Activated naive CD4-positive, alpha-beta T cell (primary cell): ENCODE results near the gene ZNF398.

Source experiments
- DNase-seq, 4 experiments: peaks; one replicate each; lab custom pipeline; 2025; lab: John Stamatoyannopoulos, UW

ZNF398 gene

DNA sequence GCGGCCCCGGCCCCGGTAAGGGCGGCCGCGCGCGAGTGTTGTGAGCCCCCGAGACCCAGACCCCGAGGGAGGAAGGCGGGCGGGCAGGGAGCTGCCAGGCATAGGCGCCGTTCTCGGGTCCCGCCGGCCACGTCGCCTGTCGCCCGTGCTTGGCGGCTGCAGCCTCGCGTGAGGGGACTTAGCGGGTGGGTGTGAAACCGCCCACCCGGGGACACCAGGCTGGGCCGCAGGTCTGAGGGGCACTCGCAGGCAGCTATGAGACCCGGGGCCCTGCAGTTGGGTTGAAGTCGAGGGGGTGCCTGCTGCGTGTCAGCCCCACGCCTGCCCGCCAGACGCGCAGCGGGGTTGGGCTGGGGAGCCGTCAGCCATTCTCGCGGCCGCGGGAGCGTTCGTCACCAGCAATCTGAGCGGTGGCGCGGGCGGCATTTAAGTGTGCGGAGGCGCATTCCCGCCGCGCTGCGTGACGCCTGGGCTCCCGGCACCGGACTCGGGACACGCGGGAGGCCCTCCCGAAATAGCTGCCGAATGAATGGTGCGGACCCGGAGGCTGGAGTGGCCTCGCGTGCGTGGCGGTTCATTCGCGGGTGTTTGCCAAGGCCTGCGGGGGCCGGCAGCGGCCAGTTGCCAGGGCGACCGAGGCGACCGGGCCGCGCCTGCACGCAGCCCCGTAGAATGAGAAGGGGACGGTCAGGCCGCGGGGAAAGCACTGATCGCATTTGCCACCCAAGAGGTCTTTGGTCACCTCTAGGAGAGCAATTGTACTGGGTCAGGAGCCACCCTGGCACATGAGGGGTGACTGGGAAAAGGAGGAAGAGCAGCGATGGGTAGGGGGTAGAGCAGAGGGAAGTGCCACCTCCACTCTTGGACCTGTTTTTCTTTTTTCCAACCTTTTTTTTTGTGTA lies 750 bp downstream of the ZNF398 start:
- peak; percentile 37 to 63 (median 43) for DNase-seq

GRCh38 chr7:149150981-149151380 lies 3.7 kb downstream of the ZNF398 start:
- no peak for DNase-seq

DNA sequence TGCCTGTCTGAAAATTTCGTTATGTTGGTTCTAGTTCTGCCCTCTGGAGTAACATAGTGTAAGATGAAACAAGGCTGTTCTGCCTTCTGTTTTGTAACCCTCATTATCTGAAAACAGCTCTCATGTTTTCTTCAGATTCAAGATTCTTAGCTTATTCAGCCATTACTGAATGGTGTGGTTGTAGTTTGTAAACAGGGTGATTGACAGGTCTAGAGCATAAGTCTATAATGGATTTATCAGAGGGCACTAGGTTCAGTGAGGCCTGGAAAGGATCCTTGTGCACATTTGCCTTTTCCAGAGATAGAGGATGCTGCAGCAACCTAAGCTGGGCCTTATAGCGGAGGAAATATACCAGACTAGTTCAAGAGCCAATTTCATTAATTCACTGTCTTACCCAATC lies 6.1 kb downstream of the ZNF398 start:
- no peak for DNase-seq

- DNase-seq: no peak
These were observed 6.8 kb downstream of the ZNF398 start for GRCh38 chr7:149154056-149154455.

GRCh38 chr7:149156898-149157297 lies 9.6 kb downstream of the ZNF398 start:
- no peak for DNase-seq

- DNase-seq: no peak
These were observed 14.1 kb downstream of the ZNF398 start for GRCh38 chr7:149161241-149161848.

GRCh38 chr7:149166142-149166541 lies 18.9 kb downstream of the ZNF398 start:
- no peak for DNase-seq

- no peak for DNase-seq
These were observed 19.5 kb downstream of the ZNF398 start for GRCh38 chr7:149166630-149167352.

DNA sequence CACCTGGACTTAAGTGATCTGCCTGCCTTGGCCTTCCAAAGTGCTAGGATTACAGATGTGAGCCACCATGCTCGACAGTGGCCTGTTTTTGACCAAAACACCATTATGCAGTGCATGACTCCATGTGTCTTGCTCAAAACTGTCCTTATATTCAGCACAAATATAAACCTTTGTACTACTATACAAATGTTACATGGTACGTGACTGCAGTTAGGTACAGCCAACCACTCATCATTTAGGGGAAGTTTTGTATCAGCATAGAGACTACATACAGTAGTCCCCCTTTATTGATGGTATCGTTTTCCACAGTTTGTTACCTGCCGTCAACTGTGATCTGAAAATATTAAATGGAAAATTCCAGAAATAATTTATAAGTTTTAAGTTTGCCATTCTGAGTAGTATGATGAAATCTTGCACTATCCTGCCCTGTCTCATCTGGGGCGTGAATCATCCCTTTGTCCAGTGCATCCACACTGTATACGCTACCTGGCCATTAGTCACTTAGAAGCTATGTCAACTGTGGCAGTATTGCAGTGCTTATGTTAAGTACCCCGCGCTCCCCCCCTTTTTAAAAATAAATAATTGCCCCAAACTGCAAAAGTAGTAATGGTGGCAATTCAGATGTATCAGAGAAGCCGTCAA lies 24.8 kb downstream of the ZNF398 start:
- DNase-seq: no peak

DNA sequence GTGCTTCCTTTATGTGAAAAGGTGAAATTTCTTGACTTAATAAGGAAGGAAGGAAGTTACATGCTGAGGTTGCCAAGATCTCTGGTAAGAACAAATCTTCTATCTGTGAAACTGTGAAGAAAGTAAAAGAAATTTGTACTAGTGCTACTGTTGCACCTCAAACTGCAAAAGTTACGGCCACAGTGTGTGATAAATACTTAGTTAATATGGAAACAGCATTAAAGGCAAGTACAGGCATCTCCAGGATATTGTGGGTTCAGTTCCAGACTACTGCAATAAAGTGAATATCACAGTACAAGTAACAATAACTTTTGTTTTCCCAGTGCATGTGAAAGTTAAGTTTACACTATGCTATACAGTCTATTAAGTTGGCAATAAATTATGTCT lies 25.3 kb downstream of the ZNF398 start:
- DNase-seq: no peak

GRCh38 chr7:149175150-149175549 lies 27.9 kb downstream of the ZNF398 start:
- DNase-seq: no peak

DNA sequence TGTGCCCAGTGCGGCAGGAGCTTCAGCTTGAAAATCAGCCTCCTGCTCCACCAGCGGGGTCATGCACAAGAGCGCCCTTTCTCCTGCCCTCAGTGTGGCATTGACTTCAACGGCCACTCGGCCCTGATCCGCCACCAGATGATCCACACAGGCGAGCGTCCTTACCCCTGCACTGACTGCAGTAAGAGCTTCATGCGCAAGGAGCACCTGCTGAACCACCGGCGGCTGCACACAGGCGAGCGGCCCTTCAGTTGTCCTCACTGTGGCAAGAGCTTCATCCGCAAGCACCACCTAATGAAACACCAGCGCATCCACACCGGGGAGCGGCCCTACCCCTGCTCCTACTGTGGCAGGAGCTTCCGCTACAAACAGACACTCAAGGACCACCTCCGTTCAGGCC lies 32.0 kb downstream of the ZNF398 start:
- no peak for DNase-seq

DNA sequence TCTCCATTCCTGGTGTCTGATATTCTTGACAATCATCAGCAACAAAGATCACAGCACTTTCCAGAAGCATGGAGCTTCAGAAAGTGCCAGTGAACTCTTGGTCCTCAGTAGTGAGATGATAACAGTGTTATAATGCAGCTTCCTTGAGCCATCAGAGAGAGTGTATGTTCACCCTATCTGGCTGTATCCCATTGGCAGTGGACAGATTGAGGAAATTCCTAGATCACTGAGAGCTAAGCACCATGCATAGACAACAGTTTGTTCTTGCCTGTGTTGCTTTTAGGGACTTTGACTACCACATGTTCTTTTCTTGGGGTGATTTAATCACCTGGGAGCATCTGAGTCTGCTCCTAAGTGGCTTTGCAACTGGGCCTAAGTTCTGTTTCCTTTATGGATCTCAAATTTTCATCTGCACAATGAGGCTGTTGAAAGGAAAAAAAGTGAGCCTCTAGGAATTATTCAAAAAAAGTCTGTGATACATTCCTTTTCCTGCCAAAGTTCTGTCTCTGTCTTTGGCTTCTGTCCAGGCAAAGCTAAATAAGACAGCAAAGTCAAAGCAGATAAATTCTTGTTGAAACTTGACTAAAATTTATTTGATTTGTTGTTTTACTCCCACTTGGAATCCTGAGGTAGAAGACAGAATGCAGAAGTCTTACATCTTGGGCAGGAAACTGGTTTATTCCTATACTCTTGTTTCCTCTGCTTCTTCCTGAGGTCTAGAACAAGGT lies 33.6 kb downstream of the ZNF398 start:
- DNase-seq: no peak

DNA sequence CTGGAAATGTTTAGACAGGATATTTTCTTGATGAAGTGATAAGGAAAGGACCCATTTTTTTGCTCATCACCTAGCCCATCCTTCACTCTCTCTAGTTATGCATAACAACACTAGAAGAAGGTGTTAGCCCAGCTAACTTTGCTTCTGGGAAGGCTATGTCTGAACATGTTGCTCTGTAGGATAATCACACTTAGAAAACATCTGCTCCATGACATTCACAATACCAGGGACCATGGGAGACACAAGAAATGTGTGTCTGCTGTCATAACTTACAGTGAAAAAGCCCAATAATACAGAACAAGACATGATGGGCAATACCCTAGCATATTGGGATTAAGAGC lies 34.2 kb downstream of the ZNF398 start:
- DNase-seq: no peak

DNA sequence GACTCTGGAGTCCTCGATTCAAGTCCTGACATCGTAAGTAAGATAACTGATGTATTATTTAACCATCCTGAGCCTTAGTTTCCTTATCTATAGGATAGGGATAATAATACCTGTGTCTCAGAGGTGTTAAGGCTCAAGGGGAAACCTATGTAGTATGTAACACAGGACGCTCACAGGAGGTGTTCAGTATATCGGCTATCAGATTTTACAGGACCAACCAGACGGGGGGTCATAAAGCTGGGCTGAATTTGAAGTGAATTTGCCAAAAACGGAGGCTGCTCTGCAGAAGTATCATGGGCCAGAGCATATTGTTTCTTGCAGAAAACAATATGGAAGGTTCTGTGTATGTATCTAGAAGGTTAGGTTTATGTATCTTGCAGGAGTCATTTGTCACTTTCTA lies 37.0 kb downstream of the ZNF398 start:
- DNase-seq: no peak

GRCh38 chr7:149188213-149188612 lies 41.0 kb downstream of the ZNF398 start:
- DNase-seq: no peak

GRCh38 chr7:149188637-149189259 lies 41.5 kb downstream of the ZNF398 start:
- no peak for DNase-seq

GRCh38 chr7:149191851-149192250 lies 44.6 kb downstream of the ZNF398 start:
- no peak for DNase-seq

DNA sequence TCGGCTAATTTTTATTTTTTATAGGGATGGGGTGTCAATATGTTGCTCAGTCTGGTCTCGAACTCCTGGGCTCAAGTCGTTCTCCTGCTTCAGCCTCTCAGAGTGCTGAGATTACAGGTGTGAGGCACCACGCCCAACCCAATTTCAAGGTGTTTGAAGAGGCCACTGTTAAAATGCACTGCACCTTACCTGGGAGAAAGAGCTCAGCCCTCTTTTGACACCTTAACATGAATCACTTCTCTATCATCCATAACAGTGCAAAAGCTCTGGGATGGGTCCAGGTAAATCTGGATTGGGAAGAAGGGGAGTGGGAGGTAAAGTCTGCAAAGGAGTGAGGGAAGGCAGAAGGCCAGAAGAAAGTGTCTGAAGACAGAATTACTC lies 47.5 kb downstream of the ZNF398 start:
- no peak for DNase-seq

DNA sequence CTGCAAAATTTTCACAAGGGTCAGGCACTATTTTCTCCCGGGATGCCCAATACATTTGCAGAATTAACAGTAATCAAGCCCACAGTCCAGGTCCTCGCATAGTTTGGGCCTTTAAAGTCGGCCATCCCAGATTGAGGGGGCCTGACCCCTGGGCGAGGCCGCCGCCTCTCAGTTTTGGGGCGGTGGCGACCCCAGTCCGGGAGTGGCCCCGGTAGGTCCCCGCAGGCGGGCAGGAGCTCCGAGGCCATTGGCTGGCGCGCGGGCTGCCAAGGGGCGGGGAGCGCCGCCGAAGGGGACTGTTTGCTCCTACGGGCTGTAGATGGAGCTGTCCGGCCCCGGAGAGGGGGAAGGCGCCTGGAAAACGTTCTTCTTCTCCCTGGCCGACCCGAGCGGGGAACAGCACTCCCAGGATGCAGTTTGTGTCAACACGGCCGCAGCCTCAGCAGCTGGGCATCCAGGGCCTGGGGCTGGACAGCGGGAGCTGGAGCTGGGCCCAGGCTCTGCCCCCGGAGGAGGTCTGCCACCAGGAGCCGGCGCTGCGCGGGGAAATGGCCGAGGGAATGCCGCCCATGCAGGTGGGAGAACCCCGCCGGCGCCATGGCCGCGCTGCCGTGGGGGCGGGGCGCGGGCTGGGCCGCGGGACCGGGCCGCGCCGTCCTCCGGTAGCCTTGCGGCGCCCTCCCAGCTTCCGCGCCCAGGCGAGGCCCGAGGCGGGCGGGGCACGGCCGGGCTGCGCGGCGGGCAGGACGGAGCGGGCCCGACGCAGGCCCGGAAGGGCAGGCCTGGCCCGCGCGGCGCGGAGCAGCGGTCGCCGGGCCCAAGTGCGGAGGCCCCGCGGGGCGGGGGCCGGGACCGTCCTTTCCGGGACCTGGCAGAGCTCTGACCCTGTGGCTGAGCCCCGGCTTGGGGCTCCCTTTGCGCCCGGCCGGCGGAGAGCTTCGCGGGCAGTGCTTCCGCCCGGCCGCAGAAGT lies 48.2 kb downstream of the ZNF398 start, which contains the start of gene ZNF282:
TSS of gene ZNF282 (plus strand) at position 367 of the 971 bp plus-strand sequence. CDS start at position 411, 44 bp downstream.
- peak; percentile 38 to 56 (median 46) for DNase-seq
